K562 (cell line): ENCODE data around the gene KNOP1. TPM values are rescaled to one million over a fixed set of nuclear protein-coding genes. Genes with fewer than 3 reads are reported as not detected.
A peak's percentile ranks its signal among the peaks of the same experiment; 100 is the strongest.

Experiments used
- ARID4B ChIP-seq: sonication (generic); formaldehyde crosslinking; IDR thresholded peaks from 2 replicates; pipeline ENCODE4 v1.8.0; 2022; ENCODE audit warnings: mild to moderate bottlenecking, missing genetic modification reagents
- CEBPG ChIP-seq, 3 experiments: fragments of 200-800 bp in 1 of 3; sonication (Bioruptor generic) in 1 of 3; sonication (generic) in 1 of 3; formaldehyde crosslinking in 1 of 3; IDR thresholded peaks in 2 of 3; conservative IDR thresholded peaks in 1 of 3; 2 replicates each; pipeline versions ENCODE4 v1.6.1 to v1.8.0; 2016 to 2022; ENCODE audit warnings: missing compliant biosample characterization in 2 of 3, missing genetic modification characterization in 2 of 3, mild to moderate bottlenecking in 1 of 3, missing genetic modification reagents in 1 of 3
- GABPB1 ChIP-seq: sonication (generic); formaldehyde crosslinking; IDR thresholded peaks from 2 replicates; pipeline ENCODE4 v1.8.0; 2022; ENCODE audit warnings: mild to moderate bottlenecking, missing genetic modification reagents
- MAFG ChIP-seq: fragments of 450-650 bp; conservative IDR thresholded peaks from 2 replicates; pipeline ENCODE4 v1.6.1; 2016; ENCODE audit warnings: missing genetic modification characterization, missing compliant biosample characterization
- MCM5 ChIP-seq: fragments of 450-650 bp; IDR thresholded peaks from 2 replicates; pipeline ENCODE4 v1.6.1; 2016; ENCODE audit warnings: low read depth
- RERE ChIP-seq: sonication (generic); formaldehyde crosslinking; IDR thresholded peaks from 2 replicates; pipeline ENCODE4 v1.8.0; 2023; ENCODE audit warnings: missing genetic modification reagents, mild to moderate bottlenecking, borderline replicate concordance
- SRF ChIP-seq, 2 experiments: fragments of 250-450, 450-650 bp in 1 of 2; sonication (Bioruptor Pico) in 1 of 2; sonication (generic) in 1 of 2; formaldehyde crosslinking; IDR thresholded peaks; 2 replicates each; pipeline versions ENCODE4 v1.5.0 to v1.5.1; 2020 to 2022; ENCODE audit warnings: mild to moderate bottlenecking in 1 of 2, missing genetic modification reagents in 1 of 2
- TEAD4 ChIP-seq, 2 experiments: sonication (generic) in 1 of 2; formaldehyde crosslinking in 1 of 2; IDR thresholded peaks; 2 replicates each; pipeline versions ENCODE4 v1.6.1 to v1.8.0; 2012 to 2022; ENCODE audit warnings: borderline replicate concordance in 1 of 2, inconsistent platforms in 1 of 2, low read length in 1 of 2, mild to moderate bottlenecking in 1 of 2, missing genetic modification reagents in 1 of 2
- ZBTB34 ChIP-seq: fragments of 250-450 bp; sonication (Bioruptor Pico); IDR thresholded peaks from 2 replicates; pipeline ENCODE4 v1.8.0; 2021; ENCODE audit warnings: mild to moderate bottlenecking, moderate library complexity
- ZBTB49 ChIP-seq: sonication (generic); formaldehyde crosslinking; IDR thresholded peaks from 2 replicates; pipeline ENCODE4 v1.8.0; 2022; ENCODE audit warnings: missing genetic modification reagents, mild to moderate bottlenecking, borderline replicate concordance
- polyA plus RNA-seq, 8 experiments: library from polyadenylated mRNA; depleted of rRNA in 4 of 8; stranded (reverse) in 5 of 8; unstranded in 3 of 8; fragments of >200 nt; fragmentation: Nextera tagmentation in 2 of 8; fragmentation: Illumina TruSeq in 1 of 8; extraction: Ambion mirVana in 2 of 8; extraction: Trizol in 1 of 8; gene quantifications; 2 replicates each; pipeline versions ENCODE4 v1.2.1 to v1.2.3, GENCODE V29; 2011 to 2014; ENCODE audit warnings: inconsistent platforms in 1 of 8, missing spikeins in 1 of 8
- total RNA-seq, 7 experiments: library from RNA; depleted of rRNA in 6 of 7; stranded (reverse); fragments of >200 nt in 6 of 7; fragmentation: Illumina TruSeq in 2 of 7; extraction: Trizol in 2 of 7; gene quantifications; 2 replicates each; pipeline versions ENCODE4 v1.2.1 to v1.2.3, GENCODE V29; 2011 to 2021; ENCODE audit warnings: low replicate concordance in 1 of 7

KNOP1 gene
- total and polyA plus RNA-seq, 9 of the 15 experiments (the other 6 are each of a cell fraction or from before 2014, with no cell fraction given) = 22.4 to 57.6 (median 39.3) TPM

- TF ChIP-seq RERE (CRISPR knock-in tag) = 0 out of 2 replicates have a peak, but pooled peaks have one; percentile 66
- TF ChIP-seq SRF (CRISPR knock-in tag; IDR thresholded peaks at IDR 0.05) = no peak
- no peak for TF ChIP-seq TEAD4 (IDR thresholded peaks at IDR 0.05; ENCODE audit: low read length)
- TF ChIP-seq TEAD4 (CRISPR knock-in tag; IDR thresholded peaks at IDR 0.05; ENCODE audit: borderline replicate concordance) = no peak
- no peak for TF ChIP-seq MCM5
- peak; percentile 98 for TF ChIP-seq GABPB1 (CRISPR knock-in tag)
- peak; percentile 29; the same call in 1 of the 2 replicates for TF ChIP-seq CEBPG (CRISPR knock-in tag; IDR thresholded peaks at IDR 0.05)
- no peak for TF ChIP-seq CEBPG (tag; conservative IDR thresholded peaks at IDR 0.05 in 1 of 2, IDR thresholded peaks at IDR 0.05 in 1 of 2)
- TF ChIP-seq ZBTB34 = no peak
- TF ChIP-seq ZBTB49 (CRISPR knock-in tag) = no peak
- TF ChIP-seq ARID4B = peak; percentile 99
- no peak for TF ChIP-seq MAFG
Observed at GRCh38 chr16:19717741-19718623, at the start of gene KNOP1, which contains the start of gene IQCK (continued).
